Stimulated activated CD4-positive, alpha-beta T cell treated with anti-CD3 and anti-CD28 coated beads, Interleukin-15, amount 100 ng/mL, for 24 hours (primary cell): ENCODE data around the gene C4BPA.

Experiments used
- DNase-seq: peaks from one replicate; pipeline ENCODE4 v3.0.0-alpha.2; 2020

Gene C4BPA

GRCh38 chr1:207103892-207104373 is at the start of gene C4BPA:
TSS of gene C4BPA (plus strand) at chr1:207104233. CDS start at chr1:207113026, 8,793 bp downstream.
- no peak for DNase-seq

GRCh38 chr1:207054491-207054890 is 49.5 kb upstream of the C4BPA start:
- DNase-seq = no peak

- no peak for DNase-seq
These were observed 48.5 kb upstream of the C4BPA start for GRCh38 chr1:207055386-207056001.

GRCh38 chr1:207056673-207057072 is 47.4 kb upstream of the C4BPA start:
- no peak for DNase-seq

- DNase-seq = no peak
These were observed 45.8 kb upstream of the C4BPA start for GRCh38 chr1:207058252-207058651.

GRCh38 chr1:207058878-207059867 is 44.9 kb upstream of the C4BPA start:
- DNase-seq = no peak

GRCh38 chr1:207059881-207060280 is 44.2 kb upstream of the C4BPA start:
- DNase-seq = no peak

GRCh38 chr1:207060596-207060995 is 43.4 kb upstream of the C4BPA start:
- no peak for DNase-seq

GRCh38 chr1:207062058-207062457 is 42.0 kb upstream of the C4BPA start:
- DNase-seq = no peak

GRCh38 chr1:207063014-207063413 is 41.0 kb upstream of the C4BPA start:
- no peak for DNase-seq

- DNase-seq = no peak
These were observed 39.5 kb upstream of the C4BPA start for GRCh38 chr1:207064561-207064960.

- DNase-seq = no peak
These were observed 36.8 kb upstream of the C4BPA start for GRCh38 chr1:207067185-207067584.

- no peak for DNase-seq
These were observed 36.4 kb upstream of the C4BPA start for GRCh38 chr1:207067665-207068064.

GRCh38 chr1:207069061-207069460 is 35.0 kb upstream of the C4BPA start:
- no peak for DNase-seq

- no peak for DNase-seq
These were observed 34.1 kb upstream of the C4BPA start for GRCh38 chr1:207069858-207070506.

- no peak for DNase-seq
These were observed 33.2 kb upstream of the C4BPA start for GRCh38 chr1:207070811-207071210.

- DNase-seq = no peak
These were observed 32.6 kb upstream of the C4BPA start for GRCh38 chr1:207071426-207071825.

GRCh38 chr1:207072233-207072632 is 31.8 kb upstream of the C4BPA start:
- DNase-seq = no peak

GRCh38 chr1:207073906-207074820 is 29.9 kb upstream of the C4BPA start:
- no peak for DNase-seq

GRCh38 chr1:207076181-207076955 is 27.7 kb upstream of the C4BPA start:
- DNase-seq = no peak

GRCh38 chr1:207077012-207077411 is 27.0 kb upstream of the C4BPA start:
- DNase-seq = no peak
